GM18867 (cell line): ENCODE results near the gene SVIL.
"Not testable (repeated sequence)": the region's sequence is repeated elsewhere in the genome, so short reads cannot be mapped to it uniquely, and the experiment has no call there.

Source experiments
- ATAC-seq: cut with Tn5 transposase; IDR thresholded peaks from one replicate; pipeline ENCODE4 v1.9.1; 2021; ENCODE audit warnings: mild to moderate bottlenecking, moderate library complexity; ENCODE audit not compliant: unreplicated experiment

Gene SVIL

GRCh38 chr10:29546773-29547313 lies 87.9 kb downstream of the SVIL start:
- no peak for ATAC-seq

DNA sequence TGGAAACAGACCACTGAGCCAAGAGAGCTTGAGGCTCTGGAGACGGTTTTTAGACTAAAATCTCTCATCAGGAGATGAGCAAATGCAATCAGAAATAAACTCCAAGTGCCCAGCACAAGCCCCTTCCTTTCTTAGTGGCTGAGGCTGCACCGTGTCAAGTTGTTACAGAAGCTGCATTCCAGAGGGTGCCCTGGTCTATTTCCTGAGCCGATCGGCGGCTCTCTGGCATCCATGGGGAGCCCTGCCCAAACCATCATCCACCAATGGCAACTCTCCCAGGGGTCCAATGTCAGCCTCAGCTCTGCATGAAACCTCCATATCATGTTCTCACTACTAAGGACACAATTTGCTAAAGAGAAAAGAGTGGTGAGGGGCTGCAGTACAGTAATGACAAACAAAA lies 89.6 kb downstream of the SVIL start:
- ATAC-seq, result no peak

DNA sequence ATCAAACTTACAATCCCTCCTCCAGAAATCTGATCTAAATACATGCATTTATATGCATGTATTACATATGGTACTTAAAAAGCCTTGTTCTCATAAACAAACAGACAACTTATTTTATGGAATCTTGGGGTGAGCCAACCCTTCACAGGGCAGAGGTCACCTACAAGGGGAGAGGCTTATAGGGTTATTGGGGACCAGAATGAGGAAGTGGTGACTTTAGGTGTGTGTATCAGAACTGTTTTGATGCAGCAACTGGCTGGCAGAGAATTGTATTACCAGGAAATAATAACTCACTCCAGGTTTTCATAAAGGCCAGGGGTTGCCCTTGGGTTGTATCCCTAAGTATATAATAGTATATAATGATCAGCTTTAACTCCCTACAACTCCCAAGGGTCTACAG lies 91.1 kb downstream of the SVIL start:
- peak; percentile 41 for ATAC-seq

GRCh38 chr10:29542723-29543122 lies 92.0 kb downstream of the SVIL start:
- ATAC-seq, result no peak

GRCh38 chr10:29541422-29542210 lies 93.2 kb downstream of the SVIL start:
- no peak for ATAC-seq

DNA sequence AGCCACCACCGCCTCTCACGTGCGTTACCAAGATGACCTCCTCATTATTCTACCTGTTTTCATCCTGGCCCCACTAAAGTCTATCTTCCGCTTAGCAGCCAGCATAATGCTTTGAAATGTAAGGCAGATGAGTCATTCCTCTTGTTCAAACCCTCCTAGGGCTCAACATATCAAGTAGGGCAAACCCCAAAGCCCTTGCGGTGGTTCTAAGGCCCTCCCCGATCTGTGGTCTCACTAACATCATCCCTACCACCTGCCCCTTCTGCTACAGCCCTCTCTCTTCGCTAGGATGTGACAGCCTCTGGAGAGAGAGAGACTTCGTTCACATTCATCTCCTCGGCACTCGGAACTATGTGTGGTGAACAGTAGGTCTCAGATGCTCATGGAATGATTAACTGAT lies 94.8 kb downstream of the SVIL start:
- ATAC-seq, result no peak

- no peak for ATAC-seq
These were observed 95.4 kb downstream of the SVIL start for GRCh38 chr10:29539412-29539811.

DNA sequence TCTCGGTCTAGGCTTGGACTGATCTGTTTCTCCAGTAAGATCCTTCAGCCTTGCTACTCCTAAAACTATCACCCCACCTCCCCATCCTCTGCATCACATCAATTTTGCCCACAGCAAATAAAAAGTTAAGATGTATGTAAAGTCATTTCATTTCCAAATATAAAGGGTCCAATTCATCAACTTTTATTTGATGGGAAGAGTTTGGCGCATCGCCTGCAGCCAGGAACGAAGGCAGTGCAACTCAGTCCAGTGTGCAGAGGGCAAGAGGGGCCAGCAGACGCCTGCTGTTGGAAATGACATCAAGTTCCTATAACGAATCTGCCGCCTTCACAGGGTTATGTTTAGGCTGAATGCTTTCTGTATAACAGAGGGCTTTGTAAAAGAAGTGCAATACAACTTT lies 97.0 kb downstream of the SVIL start:
- no peak for ATAC-seq

- ATAC-seq, result not testable (repeated sequence)
These were observed 98.1 kb downstream of the SVIL start for GRCh38 chr10:29536691-29537090.

- ATAC-seq, result no peak
These were observed 98.9 kb downstream of the SVIL start for GRCh38 chr10:29535778-29536453.

- no peak for ATAC-seq
These were observed 99.6 kb downstream of the SVIL start for GRCh38 chr10:29535012-29535777.

GRCh38 chr10:29534590-29534989 lies 100.2 kb downstream of the SVIL start:
- ATAC-seq, result no peak

DNA sequence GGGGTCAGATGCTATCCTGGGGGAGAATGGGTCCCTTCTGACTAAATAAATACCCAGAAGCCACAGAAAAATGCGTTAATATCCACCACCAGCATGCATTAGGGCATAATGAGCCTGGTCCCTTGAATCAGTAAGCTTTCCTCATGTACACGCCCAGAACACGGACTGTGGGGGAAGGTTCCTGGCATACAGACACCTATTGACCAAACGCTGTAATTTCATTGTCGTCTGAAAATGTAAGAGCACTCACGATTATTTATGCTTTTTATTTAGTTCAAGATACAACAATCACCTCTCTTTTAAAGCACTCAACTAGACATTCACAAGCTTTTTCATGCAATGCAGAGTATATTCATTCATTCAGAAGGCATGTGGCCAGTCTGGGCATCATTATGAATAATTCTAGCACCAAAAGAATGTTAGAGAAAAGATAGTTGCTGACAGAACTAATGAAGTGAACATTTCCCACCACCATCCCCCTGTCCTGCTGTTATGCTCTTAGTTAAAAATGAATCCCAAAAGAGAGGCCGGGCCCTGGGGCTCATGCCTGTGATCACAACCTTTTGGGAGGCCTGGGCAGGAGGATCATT lies 101.0 kb downstream of the SVIL start:
- ATAC-seq, result no peak

- no peak for ATAC-seq
These were observed 101.7 kb downstream of the SVIL start for GRCh38 chr10:29533046-29533445.

DNA sequence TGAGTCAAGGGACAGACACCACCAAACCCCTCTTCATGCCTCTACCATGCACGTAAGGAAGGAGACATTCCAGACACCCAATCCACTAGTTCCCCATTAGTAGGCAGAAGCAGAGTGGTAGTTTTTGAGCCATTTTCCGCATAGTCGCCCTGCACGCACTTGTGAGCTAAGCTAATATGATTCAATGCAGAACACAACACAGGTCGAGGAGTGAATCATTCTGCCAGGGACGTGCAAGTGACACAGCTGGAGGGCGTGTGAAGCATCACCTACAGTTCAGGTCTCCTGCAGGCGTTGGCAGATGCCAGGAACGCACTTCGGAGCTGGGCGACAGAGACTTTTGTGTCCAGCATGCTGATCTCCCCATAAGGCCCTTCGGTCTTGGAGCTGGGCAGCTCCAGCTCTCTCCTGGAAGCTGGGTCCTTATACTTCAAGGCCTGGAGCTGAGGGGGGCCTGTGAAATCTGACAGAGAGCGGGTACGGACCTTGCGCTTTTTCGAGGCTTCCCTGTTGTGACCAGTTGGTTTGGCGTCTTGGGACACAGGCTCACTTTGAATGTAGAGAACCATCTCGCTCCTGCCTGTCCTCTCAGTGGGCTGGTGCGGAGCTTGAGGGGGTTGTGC lies 102.4 kb downstream of the SVIL start:
- no peak for ATAC-seq

GRCh38 chr10:29530112-29530976 lies 104.4 kb downstream of the SVIL start:
- no peak for ATAC-seq

DNA sequence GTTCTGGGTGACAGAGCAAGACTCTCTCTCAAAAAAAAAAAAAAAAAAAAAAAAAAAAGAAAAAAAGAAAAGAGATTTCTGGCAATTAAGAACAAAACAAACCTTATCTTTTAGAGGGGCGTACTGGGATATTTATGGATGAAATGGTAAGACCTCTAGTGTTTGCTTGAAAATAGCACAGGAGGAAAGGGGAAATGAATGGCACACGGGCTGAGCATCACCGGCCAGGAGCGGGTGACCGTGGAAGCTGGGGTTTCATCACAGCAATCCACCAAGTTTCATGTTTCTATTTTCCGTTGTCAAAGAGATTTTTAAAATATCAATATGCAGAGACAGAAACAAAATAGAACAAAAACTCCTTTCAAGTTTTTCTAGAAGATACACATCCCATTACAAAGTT lies 105.6 kb downstream of the SVIL start:
- no peak for ATAC-seq

DNA sequence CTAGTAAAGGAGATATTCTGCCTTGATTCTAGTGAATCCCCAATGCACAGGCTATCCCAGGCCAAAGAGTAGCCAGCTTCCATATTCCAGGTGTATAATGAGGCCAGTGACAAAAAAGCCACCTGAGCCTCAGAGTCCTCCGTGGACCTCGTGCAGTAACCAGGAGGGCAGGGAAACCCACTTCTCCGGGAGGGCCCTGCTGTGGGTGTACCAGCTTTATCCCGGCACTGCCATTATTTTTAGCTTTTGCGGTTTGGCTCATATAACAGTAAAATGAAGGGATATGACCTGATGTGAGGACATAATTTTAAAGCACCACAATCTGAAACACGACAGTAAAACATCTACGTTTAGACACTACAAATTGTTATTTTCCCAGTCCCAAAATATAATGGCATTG lies 109.0 kb downstream of the SVIL start:
- no peak for ATAC-seq

- ATAC-seq, result no peak
These were observed 110.1 kb downstream of the SVIL start for GRCh38 chr10:29524720-29525119.

- ATAC-seq, result no peak
These were observed 110.5 kb downstream of the SVIL start for GRCh38 chr10:29524294-29524693.
